Esophagus squamous epithelium (tissue), 4 donors: ENCODE measurements around the gene MTA3.

Experiments used
- POLR2A ChIP-seq, 4 donors: fragments of 450-650 bp; IDR thresholded peaks; one replicate each; pipeline ENCODE4 v1.6.1; 2017; ENCODE audit warnings: antibody characterized with exemption in 4 of 4, mild to moderate bottlenecking in 4 of 4, moderate library complexity in 3 of 4
- TF ChIP-seq, protein P1 (sequence below), 6 experiments: fragments of 450-650 bp in 4 of 6; fragments of 200-600 bp in 2 of 6; sonication (generic) in 2 of 6; IDR thresholded peaks; one replicate each; pipeline ENCODE4 v1.5.1; 2016 to 2019; ENCODE audit warnings: antibody characterized with exemption in 6 of 6, mild to moderate bottlenecking in 4 of 6, moderate library complexity in 4 of 6

DNA sequence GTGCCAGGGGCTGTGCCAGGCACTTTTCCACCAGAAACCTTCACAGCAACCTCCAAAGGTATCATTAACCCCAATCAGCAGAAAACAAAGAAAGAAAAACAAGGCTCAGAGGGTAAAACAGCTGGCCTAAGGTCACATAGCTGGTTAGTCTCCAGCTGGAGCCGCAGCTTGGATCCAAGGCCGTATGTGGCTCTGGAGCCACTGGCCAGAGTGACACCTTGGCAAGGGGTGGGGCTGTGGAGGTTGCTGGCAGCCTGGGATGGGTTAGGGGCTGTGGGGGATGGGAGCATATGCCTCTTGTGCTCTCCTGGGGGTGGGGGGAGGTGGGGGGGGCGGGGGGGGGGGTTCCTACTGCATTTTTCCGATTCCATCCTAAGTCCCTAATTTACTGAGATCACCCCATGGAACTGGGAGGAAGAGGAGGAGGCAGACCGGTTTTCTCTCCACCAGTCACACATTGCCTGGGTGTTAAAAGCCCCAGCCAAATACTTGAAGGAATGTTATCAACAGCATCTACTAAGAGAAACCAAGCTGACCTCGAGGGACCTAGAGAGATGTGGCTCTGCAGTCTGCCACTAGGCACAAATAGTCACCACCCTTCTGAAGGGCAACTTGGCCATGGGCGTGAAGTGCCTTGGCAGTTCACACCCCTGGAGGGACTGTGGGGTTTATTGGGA, 215.9 kb downstream of the MTA3 start:
- TF ChIP-seq, protein P1, sequence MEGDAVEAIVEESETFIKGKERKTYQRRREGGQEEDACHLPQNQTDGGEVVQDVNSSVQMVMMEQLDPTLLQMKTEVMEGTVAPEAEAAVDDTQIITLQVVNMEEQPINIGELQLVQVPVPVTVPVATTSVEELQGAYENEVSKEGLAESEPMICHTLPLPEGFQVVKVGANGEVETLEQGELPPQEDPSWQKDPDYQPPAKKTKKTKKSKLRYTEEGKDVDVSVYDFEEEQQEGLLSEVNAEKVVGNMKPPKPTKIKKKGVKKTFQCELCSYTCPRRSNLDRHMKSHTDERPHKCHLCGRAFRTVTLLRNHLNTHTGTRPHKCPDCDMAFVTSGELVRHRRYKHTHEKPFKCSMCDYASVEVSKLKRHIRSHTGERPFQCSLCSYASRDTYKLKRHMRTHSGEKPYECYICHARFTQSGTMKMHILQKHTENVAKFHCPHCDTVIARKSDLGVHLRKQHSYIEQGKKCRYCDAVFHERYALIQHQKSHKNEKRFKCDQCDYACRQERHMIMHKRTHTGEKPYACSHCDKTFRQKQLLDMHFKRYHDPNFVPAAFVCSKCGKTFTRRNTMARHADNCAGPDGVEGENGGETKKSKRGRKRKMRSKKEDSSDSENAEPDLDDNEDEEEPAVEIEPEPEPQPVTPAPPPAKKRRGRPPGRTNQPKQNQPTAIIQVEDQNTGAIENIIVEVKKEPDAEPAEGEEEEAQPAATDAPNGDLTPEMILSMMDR (IDR thresholded peaks at IDR 0.05), result no peak
- TF ChIP-seq POLR2A (IDR thresholded peaks at IDR 0.05), result no peak
